Activated naive CD8-positive, alpha-beta T cell (primary cell): ENCODE data around the gene CKS2.

Source experiments
- H3K27ac Mint-ChIP-seq: one replicate; pipeline ENCODE4 v1.8.0; 2021; ENCODE audit warnings: mixed read lengths
- H3K27me3 Mint-ChIP-seq: one replicate; pipeline ENCODE4 v1.8.0; 2021; ENCODE audit warnings: mixed read lengths
- H3K36me3 Mint-ChIP-seq: one replicate; pipeline ENCODE4 v1.8.0; 2021; ENCODE audit warnings: mixed read lengths
- H3K4me1 Mint-ChIP-seq: one replicate; pipeline ENCODE4 v1.8.0; 2021; ENCODE audit warnings: low read depth, mixed read lengths
- H3K4me3 Mint-ChIP-seq: one replicate; pipeline ENCODE4 v1.8.0; 2021; ENCODE audit warnings: mild to moderate bottlenecking, mixed read lengths
- H3K9me3 Mint-ChIP-seq: one replicate; pipeline ENCODE4 v1.8.0; 2021; ENCODE audit warnings: low read depth, mixed read lengths

The CKS2 gene

GRCh38 chr9:89361816-89362646 lies 51.0 kb downstream of the CKS2 start:
- H3K4me3 Mint-ChIP-seq: no peak overlapping the region
- H3K4me1 Mint-ChIP-seq: peaks cover 24% of the 10 kb centered on the region
- peak overlapping the region; percentile 28 for H3K27ac Mint-ChIP-seq
- no peaks in the 10 kb centered on the region for H3K27me3 Mint-ChIP-seq
- no peaks in the 10 kb centered on the region for H3K9me3 Mint-ChIP-seq
- peaks cover 2% of the 10 kb centered on the region for H3K36me3 Mint-ChIP-seq

- peak overlapping the region; percentile 28 for H3K27ac Mint-ChIP-seq
- H3K27me3 Mint-ChIP-seq: no peaks in the 10 kb centered on the region
Measured at GRCh38 chr9:89362647-89363310, 51.8 kb downstream of the CKS2 start.

GRCh38 chr9:89363311-89363670 lies 52.3 kb downstream of the CKS2 start:
- no peaks in the 10 kb centered on the region for H3K27me3 Mint-ChIP-seq
- H3K36me3 Mint-ChIP-seq: peaks cover 2% of the 10 kb centered on the region
- no peak overlapping the region for H3K27ac Mint-ChIP-seq
- peaks cover 19% of the 10 kb centered on the region for H3K4me1 Mint-ChIP-seq
- H3K9me3 Mint-ChIP-seq: no peaks in the 10 kb centered on the region
- no peak overlapping the region for H3K4me3 Mint-ChIP-seq

More at GRCh38 chr9:89362647-89363310, 51.8 kb downstream of the CKS2 start:
- Mint-ChIP-seq H3K4me1 (peaks cover 19% of the 10 kb centered on the region), H3K4me3 (no peak overlapping the region), H3K9me3 (no peaks in the 10 kb centered on the region), H3K36me3 (peaks cover 2% of the 10 kb centered on the region)

- peak overlapping the region; percentile 28 for H3K27ac Mint-ChIP-seq
- no peak overlapping the region for H3K4me3 Mint-ChIP-seq
- peaks cover 2% of the 10 kb centered on the region for H3K36me3 Mint-ChIP-seq
- H3K9me3 Mint-ChIP-seq: no peaks in the 10 kb centered on the region
- H3K4me1 Mint-ChIP-seq: peaks cover 19% of the 10 kb centered on the region
- no peaks in the 10 kb centered on the region for H3K27me3 Mint-ChIP-seq
Measured at GRCh38 chr9:89363921-89364665, 53.1 kb downstream of the CKS2 start.

GRCh38 chr9:89364666-89365531 lies 53.9 kb downstream of the CKS2 start:
- Mint-ChIP-seq H3K4me3 (no peak overlapping the region), H3K4me1 (peaks cover 17% of the 10 kb centered on the region), H3K27ac (peak overlapping the region; percentile 34), H3K27me3 (no peaks in the 10 kb centered on the region), H3K36me3 (peaks cover 1% of the 10 kb centered on the region), H3K9me3 (no peaks in the 10 kb centered on the region)

- Mint-ChIP-seq H3K4me3 (no peak overlapping the region), H3K36me3 (no peaks in the 10 kb centered on the region), H3K9me3 (no peaks in the 10 kb centered on the region), H3K27me3 (no peaks in the 10 kb centered on the region), H3K27ac (peak overlapping the region; percentile 34), H3K4me1 (peaks cover 13% of the 10 kb centered on the region)
Measured at GRCh38 chr9:89365532-89365912, 54.5 kb downstream of the CKS2 start.
